GM19324 (cell line): ENCODE measurements around the gene TMC5.
A peak's percentile ranks its signal among the peaks of the same experiment; 100 is the strongest.

ENCODE experiments used
- ATAC-seq: cut with Tn5 transposase; IDR thresholded peaks from one replicate; pipeline ENCODE4 v1.9.1; 2021; ENCODE audit warnings: mild to moderate bottlenecking, moderate library complexity; ENCODE audit not compliant: unreplicated experiment, low FRiP score

Gene TMC5

GRCh38 chr16:19503461-19504075, 85.9 kb downstream of the TMC5 start:
- no peak for ATAC-seq

- no peak for ATAC-seq
These were observed 88.1 kb downstream of the TMC5 start for GRCh38 chr16:19505600-19506303.

DNA sequence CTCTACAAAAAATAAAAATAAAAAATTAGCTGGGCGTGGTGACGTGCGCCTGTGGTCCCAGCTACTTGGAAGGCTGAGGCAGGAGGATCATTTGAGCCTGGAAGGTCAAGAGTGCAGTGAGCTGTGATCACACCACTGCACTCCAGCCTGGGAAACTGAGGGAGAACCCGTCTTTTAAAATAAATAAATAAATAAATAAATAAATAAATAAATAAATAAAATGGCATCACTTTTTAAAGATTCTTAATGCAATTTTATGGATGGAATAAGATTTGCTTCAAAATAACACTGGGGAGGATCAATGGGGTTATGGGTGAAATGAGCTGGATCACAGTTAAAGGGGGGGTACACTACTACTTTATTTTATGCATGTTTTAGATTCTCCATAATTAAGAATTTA, 89.3 kb downstream of the TMC5 start:
- no peak for ATAC-seq

DNA sequence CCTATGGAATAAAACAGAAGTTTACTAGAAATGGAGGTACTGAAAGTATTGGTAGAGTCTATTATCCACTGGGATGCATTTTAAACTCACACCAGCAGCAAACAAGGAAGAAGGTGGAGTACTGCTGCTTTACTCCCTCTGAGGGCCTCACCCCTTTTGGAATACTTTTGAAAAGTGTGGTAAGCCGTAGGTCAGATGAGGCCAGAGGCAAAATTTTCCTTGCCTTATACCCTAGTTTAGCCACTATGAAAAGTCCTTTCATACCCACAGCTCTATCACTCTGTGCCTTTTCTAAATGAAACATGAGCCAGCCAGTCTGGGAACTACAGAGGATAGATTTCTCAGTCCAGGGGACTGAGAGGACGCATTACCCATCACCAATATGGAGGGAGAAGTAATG, 90.2 kb downstream of the TMC5 start:
- ATAC-seq, result no peak

DNA sequence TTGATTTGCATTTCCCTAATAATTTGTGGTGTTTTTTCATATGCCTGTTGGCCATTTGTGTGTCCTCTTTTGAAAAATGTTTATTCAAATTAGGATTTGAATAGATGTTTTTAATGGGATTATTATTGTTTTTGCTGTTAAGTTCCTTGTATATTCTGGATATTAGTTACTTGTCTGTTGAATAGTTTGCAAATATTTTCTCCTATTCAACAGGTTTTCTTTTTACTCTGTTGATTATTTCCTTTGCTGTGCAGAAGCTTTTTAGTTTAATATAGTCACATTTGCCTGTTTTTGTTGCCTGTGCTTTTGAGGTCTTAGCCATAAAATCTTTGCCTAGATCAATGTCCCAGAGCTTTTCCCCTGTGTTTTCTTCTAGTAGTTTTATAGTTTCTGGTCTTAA, 94.6 kb downstream of the TMC5 start:
- no peak for ATAC-seq

DNA sequence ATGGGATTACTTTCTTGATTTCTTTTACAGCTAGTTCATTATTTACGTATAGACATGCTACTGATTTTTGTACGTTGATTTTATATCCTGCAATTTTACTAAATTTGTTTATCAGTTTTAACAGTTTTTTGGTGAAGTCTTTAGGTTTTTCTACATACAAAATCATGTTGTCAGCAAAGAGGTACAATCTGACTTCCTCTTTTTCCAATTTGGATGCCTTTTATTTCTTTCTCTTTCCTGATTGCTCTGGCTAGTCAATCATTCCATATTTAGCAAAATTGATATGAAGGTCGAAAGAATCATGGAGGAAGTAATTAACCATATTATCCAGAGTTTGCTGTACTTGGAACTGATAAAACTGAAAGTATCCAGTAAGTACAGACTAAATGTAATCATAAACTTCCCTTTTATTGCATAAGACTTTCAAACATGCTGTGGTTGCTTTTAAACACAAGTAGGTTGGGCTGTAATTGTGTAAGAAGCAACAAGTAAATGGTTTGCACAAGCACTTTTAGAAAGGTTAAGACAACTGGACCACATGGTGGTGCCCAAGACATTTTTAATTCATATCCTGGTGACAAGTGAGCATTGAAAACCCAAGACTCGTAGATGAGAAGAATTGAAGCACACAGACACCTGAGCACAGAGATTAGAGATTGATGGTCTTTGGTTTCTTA, 95.8 kb downstream of the TMC5 start:
- no peak for ATAC-seq

GRCh38 chr16:19515757-19516156, 98.1 kb downstream of the TMC5 start:
- no peak for ATAC-seq

GRCh38 chr16:19517424-19518089, 99.9 kb downstream of the TMC5 start:
- no peak for ATAC-seq

GRCh38 chr16:19518388-19518787, 100.7 kb downstream of the TMC5 start:
- no peak for ATAC-seq

- no peak for ATAC-seq
These were observed 103.2 kb downstream of the TMC5 start for GRCh38 chr16:19520861-19521331.

DNA sequence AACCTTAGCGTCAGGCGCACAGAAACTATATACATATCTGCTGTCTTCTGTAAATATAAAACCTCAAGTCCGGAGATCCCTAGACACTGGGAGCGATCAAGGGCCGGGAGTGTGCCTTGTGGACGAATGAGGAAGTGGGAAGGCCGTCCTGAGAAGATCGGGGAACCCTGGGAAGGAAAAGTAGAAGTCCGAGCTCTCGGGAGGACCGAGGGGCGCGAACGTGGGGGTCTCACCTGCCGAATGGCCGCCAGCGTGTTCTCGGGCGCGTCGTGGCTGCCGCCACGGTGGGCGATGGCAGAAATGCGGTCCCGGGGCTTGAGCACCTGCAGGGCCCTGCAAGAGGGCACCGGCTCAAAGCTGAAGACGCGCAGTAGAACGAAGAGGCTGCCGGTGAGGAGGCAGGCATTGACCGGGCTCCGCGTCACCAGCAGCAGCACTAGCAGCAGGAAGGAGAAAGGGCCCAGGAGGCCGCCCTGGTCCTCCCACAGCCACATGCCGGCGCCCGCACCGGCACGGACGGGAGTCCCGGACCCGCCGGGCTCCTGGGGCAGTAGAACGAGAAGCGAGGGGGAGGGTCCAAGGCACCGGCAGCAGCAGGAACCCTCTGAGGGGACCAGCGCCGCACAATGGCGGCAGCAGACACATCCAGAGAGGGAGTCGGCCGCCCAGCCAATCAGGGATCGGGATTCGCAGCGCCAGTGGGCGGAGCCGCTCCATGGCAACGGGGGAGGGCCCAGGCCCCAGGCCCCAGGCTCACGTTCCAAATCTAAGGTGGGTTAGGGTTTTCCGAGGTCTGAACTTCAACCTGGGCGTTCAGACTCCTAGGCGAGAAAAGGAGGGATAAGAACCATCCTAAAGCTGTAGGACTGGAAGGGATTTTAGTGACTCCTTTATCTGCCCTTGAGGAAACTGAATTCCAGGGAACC, 104.1 kb downstream of the TMC5 start, which contains the start of gene GDE1:
Gene GDE1 (minus strand): TSS at position 628 of the 926 bp plus-strand sequence. CDS start 134 bp downstream, at position 494.
- ATAC-seq, result peak; percentile 77

GRCh38 chr16:19522397-19522732, 104.7 kb downstream of the TMC5 start:
- no peak for ATAC-seq

- ATAC-seq, result no peak
These were observed 105.1 kb downstream of the TMC5 start for GRCh38 chr16:19522760-19523159.

- ATAC-seq, result no peak
These were observed 105.5 kb downstream of the TMC5 start for GRCh38 chr16:19523184-19523558.

DNA sequence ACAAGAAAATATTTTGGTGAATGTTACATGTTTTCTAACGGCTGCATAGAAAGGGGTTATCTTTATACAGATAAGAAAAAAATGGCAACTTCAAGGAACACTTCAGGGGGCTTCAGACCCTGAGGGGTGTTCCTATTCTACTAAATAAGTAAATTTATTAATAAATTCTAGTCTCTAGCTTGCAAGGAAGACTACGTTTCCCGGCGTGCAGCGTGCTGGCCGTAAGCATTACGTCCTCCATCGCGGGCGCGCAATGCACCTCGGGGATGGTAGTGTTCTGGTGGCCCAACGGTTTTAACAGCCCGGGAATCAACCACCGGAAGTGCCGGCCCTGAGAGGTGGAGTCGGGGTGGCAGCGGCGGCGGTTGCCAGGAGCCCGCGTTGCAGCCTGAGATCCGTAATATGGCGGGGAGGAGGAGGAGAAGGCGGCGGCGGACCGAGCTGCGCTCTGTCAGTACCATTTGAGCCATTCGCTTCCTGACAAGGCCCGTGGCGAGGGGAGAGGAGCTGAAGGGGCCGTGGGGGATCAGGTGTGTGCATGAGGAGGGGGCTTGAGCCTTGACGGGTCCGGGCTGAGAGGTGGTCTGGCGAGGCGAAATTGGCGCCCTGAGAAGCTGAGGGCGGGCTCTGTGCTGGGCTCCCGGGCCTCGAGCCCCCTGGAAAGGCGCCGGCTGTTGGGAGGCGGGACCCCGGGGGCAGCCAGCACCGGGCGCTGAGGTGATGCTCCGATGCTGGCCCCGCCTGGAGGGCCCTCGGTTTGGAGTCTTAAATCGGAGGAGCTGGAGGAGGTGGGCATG, 106.1 kb downstream of the TMC5 start, which contains the start of gene CCP110:
Gene CCP110 (plus strand): TSS at position 384 of the 797 bp plus-strand sequence. CDS start 3,940 bp downstream, outside the sequence.
- peak; percentile 71 for ATAC-seq

GRCh38 chr16:19524356-19524615, 106.6 kb downstream of the TMC5 start:
- ATAC-seq, result no peak

GRCh38 chr16:19524616-19525384, 107.1 kb downstream of the TMC5 start:
- no peak for ATAC-seq

GRCh38 chr16:19525385-19525723, 107.7 kb downstream of the TMC5 start:
- no peak for ATAC-seq

GRCh38 chr16:19527161-19527560, 109.5 kb downstream of the TMC5 start:
- no peak for ATAC-seq
